HG03520 (cell line): ENCODE results near the gene EEF1AKMT1.
"Not testable (repeated sequence)": the region's sequence is repeated elsewhere in the genome, so short reads cannot be mapped to it uniquely, and the experiment has no call there.

Experiments
- ATAC-seq: cut with Tn5 transposase; IDR thresholded peaks from one replicate; pipeline ENCODE4 v1.9.1; 2021; ENCODE audit warnings: mild to moderate bottlenecking, moderate library complexity; ENCODE audit not compliant: unreplicated experiment

EEF1AKMT1 gene

DNA sequence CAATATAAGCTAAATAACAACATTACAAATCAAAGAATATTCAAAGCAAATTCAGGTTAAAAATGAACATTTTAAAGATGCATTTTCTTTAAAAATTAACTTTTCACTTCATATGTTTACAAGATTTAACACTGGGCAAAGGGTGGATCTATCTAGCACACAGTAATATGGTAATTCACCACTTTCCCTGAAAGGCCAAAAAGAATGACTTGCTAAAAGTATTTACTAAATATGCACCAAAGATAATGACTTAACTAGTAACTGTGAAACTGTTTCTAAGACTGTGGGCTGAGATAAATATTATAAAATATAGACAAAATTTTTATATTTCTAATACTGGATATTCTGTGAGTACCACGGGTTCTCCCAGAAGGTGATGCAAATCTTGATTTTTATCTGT is 4.5 kb upstream of the EEF1AKMT1 start:
- ATAC-seq = no peak

DNA sequence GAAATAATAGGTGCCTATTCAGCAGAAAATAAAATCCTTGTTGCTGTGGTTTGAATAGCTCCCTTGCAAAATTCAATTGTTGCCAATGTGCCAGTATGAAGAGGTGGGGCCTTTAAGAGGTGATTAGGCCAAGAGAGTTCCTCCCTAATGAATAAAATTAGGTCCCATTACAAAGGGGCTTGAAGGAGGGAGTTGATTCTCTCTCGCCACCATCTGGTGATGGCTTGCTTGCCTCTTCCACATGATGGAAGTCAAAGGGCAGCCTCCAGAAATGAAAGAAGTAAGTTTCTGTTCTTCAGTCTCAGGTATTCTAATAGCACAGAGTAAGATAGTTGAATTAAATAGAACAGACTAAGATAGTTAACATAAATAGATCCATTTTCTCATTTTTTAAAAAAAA is 3.0 kb upstream of the EEF1AKMT1 start:
- no peak for ATAC-seq

DNA sequence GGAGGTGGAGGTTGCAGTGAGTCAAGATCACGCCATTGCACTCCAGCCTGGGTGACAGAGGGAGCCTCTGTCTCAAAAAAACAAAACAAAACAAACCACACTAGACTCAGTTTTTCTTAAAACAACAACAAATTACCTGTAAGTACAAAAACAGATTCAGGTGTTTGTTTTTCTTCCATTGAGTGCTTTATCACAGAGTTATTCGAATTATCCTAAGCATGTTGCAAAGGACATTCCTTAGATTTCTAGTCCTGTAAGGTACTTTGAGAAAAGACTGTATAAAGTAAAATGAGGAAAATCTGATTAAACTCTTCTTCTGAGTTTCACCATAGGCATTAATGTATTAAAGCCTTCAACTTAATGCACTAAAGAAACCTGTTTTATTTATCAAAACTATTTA is 2.2 kb upstream of the EEF1AKMT1 start:
- ATAC-seq = no peak

DNA sequence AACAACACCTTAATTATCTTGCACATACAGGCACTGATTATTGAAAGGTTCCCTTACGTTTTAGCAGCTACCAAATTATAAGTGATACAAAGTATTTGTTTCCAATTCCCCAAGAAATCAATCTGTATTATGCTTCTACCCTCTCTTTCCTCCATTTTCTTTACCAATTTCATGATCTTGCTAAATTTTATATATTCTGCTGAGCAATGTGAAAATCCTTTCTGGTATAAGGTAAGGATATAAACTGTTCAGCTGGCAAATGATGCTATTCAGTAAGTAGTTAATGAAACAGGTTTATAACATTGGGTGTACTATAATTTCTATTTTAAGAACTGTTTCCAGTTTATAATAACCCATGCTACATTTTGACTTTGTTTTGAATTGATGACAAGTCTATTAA is 985 bp upstream of the EEF1AKMT1 start:
- ATAC-seq = no peak

DNA sequence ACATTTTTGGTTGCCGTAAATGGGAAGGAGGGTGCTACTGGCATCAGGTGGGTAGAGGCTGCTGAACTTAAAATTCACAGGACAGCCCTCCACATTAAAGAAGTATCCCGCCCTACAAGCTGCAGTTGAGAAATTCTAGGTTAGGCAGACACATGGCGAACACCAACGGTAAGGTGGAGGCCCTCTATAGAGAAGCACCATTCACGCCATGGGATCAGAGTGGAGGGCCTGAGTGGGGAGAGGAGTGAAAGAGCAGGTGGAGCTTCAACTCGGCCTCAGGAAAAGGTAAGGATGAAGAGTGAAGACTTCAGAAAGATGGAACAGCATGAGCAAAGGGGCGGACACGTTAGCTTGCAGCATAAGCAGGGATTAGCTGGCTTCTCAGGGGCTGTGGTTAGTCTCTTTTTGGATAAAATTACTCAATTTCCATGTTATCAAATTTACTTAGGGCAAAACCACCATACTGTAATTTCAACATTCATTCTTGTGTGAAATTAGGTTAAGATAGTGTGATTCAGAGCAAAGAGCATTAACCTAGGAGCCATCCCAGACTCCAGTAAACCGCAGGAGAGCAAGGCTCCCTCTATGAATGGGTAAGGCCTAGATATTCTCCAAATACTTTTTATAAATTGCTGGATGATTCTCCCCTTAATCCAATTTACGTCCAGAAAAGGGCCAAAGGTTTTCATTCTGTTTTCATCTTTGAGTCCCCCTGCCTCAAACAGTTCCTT is 1.2 kb downstream of the EEF1AKMT1 start:
- ATAC-seq = no peak

DNA sequence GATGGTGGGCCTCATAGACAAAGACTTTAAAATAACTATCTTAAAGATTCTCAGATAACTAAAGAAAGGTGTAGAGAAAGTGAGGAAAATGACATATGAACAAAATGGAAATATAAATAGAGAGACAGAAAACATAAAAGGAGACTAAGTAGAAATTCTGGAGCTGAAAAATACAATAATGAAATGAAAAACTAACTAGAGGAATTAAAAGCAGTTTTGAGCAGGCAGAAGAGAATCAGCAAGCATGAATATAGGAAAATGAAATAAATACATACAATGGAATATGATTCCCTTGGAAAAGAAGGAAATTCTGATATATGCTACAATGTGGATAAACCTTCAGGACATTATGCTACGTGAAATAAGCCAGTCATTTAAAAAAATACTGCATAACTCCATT is 3.9 kb downstream of the EEF1AKMT1 start:
- no peak for ATAC-seq

DNA sequence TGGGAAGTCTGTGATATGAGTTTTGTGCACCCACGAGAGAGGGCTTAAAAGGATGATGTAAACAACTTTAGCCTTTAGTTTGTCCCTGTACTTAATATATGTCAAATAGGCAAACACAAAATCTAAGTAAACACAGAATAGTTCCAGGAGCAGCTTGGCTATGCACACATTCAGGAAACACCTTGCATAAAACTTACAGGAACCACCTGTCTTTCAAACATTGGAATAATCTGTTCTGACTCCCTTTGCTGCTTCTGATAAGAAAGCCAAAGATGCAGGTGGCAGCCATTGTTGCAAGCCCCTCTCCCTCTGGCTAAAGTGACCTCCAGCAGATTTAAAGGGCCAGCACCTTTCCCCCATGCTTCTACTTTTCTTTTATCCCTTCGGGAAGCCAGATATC is 4.7 kb downstream of the EEF1AKMT1 start:
- no peak for ATAC-seq

DNA sequence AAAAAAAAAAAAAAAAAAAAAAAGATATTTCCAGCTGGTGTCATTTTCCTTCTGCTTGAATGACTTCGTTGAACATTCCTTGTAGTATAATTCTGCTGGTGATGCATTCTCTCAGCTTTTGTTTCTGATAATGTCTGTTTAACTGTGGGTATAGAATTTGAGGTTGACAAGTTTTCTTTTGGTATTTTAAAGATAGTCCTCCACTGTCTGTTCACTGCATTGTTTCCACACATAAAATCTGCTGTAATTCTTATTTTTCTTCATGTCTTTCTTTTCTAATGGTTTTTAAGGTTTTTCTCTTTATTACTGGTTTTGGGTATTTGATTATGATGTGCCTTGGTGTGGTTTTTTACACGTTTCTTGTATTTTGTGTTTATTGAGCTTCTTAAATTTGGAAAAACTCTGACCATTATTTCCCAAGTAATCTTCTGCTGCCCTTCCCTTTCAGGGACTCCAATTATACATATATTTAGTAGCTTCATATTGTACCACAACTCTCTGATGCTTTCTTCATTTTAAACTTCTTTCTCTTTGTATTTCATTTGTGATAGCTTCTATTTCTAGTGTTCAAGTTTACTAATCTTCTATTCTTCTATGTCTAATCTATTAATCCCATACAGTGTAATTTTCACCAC is 6.3 kb downstream of the EEF1AKMT1 start:
- ATAC-seq = no peak

DNA sequence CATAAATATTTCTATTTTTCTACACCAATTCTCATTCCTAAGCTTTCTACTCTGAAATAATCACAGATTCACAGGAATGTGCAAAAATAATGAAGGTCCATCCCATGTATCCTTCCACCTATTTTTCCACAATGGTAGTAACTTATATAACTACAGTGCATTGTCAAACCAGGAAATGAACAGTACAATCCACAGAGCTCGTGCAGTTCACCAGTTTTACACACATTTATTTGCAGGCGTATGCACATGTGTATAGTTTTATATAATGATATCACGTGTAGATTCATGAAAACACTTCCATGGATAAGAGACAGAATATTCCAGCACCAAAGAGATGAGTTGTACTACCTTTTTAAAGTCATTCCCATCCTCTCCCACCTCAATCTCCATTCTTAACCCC is 12.9 kb downstream of the EEF1AKMT1 start:
- ATAC-seq = no peak

DNA sequence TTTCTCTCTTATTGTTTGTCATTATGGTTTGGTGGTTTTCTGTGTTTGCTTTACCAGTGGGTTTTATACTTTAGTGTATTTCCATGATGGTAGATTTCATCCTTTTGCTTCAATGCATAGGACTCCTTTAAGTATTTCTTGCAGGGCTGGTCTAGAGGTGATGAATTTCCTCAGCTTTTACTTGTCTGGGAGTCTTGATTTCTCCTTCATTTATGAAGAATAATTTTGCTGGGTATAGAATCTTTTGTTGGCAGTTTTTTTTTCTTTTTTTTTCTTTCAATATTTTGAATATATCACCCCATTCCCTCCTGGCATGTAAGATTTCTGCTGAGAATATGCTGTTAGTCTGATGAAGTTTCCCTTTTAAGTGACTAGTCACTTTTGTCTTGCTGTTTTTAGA is 19.8 kb downstream of the EEF1AKMT1 start:
- no peak for ATAC-seq

DNA sequence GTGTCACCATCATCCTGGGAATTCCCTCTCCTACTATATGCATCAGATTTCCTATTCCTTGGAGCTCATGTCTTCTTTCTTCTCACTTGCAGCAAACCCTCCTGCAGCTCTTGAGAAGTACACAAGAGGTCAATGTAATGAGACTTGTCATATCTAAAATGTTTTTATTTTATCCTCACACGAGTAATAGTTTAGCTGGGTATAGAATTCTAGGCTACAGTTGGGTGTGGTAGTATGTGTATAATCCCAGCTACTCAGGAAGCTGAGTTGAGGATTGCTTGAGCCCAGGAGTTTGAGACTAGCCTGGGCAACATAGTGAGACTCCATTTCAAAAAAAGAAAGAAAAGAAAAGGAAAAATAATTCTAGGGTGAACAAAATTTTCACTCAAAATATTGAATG is 24.4 kb downstream of the EEF1AKMT1 start:
- no peak for ATAC-seq

DNA sequence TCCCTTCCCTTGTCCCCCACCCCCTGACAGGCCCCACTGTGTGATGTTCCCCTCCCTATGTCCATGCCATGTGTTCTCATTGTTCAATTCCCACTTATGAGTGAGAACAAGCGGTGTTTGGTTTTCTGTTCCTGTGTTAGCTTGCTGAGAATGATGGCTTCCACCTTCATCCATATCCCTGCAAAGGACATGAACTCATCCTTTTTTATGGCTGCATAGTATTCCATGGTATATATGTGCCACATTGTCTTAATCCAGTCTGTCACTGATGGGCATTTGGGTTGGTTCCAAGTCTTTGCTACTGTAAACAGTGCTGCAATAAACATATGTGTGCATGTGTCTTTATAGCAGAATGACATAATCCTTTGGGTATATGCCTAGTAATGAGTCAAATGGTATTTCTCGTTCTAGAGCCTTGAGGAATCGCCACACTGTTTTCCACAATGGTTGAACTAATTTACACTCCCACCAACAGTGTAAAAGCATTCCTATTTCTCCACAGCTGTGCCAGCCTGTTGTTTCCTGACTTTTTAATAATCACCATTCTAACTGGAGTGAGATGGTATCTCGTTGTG is 29.8 kb downstream of the EEF1AKMT1 start:
- not testable (repeated sequence) for ATAC-seq

DNA sequence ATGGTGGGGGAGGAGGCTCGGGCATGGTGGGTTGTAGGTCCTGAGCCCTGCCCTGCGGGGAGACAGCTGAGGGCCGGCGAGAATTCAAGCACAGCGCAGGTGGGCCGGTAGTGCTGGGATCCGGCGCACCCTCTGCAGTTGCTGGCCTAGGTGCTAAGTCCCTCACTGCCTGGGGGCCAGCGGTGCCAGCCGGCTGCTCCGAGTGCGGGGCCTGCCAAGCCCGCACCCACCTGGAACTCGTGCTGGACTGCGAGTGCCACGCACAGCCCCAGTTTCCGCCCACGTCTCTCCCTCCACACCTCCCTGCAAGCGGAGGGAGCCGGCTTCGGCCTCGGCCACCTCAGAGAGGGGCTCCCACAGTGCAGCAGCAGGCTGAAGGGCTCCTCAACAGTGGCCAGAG is 33.7 kb downstream of the EEF1AKMT1 start:
- ATAC-seq = no peak

DNA sequence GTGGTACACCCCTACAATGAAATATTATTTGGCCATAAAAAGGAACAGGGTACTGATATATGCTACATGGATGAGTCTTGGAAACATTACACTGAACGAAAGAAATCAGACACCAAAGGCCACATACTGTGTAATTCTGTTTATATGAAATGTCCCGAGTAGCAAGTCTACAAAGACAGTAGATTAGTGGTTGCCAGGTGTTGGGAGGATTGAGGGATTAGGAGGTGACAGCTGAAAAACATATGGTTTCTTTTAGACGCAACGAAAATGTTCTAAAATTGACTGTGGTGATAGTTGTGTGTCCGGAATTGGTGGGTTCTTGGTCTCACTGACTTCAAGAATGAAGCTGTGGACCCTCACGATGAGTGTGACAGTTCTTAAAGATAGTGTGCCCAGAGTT is 35.1 kb downstream of the EEF1AKMT1 start:
- ATAC-seq = no peak

DNA sequence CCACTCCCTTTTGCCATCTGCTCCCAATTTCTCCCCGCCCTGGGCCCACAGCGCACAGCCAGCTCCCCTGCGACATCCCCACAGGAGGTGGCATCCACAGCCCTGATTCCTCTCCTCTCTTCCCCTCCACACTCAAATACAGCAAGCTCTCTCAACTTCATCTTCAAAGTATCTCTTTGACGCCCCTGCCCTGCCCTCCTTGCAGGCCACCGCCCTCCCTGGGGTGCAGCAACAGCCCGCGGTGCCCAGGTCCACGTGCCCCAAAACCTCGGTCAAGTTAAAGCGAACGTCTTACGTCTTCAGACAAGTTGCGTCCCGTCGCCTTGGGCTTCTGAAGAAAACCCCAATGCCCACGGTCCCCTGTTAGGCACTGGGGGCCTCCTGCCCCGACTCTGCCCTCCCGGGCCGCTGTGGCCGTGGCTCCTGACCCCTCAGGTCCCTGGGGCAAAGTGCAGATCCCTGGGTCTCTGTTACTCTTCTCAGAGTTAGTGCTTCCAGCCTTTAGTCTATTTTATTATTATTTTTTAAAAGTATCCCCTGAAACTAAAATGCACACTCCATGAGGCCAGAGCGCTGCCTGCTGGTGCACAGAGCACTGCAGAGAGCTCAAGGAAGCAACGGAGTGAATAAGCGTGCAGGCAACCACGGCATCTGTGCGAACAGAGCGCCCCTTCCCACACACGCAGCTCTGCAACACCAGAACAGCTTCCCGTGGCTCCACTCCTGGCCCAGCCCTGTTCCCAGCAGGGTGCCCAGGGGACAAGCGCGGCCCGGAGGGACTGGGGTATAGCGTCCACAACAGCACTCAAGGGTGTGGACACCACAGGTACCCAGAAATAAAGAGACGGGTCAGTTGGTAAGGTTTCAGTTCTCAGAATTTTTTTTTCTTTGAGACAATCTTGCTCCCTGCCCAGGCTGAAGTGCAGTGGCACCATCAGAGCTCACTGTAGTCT is 43.9 kb downstream of the EEF1AKMT1 start:
- no peak for ATAC-seq

DNA sequence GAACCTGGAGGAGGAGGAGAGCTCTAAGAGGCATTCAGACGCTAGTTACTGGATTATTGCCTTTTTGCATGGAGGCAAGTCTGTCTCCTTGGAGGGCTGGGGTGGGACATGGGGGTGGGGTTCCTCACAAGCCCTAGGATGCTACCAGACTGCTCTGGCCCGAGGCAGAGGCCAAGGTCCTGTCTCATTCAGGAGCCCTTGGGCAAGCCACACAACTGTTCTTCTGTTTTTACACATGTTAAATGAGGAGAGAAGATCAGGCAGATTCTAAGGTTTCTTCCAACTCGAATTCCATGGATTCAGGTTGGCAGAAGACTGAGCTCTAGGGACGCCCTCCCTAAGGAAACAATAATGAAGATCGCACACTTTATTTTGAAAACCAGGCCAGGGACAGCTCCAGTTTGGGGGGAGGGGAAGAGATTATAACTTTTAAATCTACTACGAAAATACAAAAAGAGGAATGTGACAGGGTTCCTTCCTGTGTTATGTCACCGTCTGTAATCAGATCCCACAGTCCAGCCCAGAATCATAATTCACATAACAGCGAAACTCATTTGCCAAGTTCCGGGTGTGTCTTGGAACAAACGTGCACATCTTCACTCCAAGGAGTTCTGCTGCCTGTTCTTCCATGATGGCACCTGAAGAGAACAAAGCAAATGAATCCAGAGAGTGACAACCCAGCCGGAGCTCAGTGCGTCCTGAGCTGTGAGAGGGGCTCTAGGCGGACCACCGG is 45.0 kb downstream of the EEF1AKMT1 start:
- no peak for ATAC-seq

DNA sequence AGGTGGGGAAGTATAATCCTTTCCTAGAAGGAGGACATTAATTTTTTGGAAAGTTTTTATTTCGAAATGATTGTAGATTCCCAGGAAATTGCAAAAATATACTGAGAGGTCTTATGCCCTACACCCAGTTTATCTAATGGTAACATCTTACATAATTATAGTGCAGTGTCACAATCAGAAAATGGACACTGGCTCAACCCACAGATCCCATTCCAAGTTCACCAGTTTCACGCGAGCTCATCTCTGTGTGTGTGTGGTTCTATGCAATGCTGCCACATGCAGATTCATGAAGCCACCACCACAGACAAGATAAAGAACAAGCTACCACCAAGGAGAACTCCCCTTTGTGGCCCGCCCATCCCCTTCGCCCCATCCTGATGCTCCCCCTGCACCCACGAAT is 45.9 kb downstream of the EEF1AKMT1 start:
- no peak for ATAC-seq

DNA sequence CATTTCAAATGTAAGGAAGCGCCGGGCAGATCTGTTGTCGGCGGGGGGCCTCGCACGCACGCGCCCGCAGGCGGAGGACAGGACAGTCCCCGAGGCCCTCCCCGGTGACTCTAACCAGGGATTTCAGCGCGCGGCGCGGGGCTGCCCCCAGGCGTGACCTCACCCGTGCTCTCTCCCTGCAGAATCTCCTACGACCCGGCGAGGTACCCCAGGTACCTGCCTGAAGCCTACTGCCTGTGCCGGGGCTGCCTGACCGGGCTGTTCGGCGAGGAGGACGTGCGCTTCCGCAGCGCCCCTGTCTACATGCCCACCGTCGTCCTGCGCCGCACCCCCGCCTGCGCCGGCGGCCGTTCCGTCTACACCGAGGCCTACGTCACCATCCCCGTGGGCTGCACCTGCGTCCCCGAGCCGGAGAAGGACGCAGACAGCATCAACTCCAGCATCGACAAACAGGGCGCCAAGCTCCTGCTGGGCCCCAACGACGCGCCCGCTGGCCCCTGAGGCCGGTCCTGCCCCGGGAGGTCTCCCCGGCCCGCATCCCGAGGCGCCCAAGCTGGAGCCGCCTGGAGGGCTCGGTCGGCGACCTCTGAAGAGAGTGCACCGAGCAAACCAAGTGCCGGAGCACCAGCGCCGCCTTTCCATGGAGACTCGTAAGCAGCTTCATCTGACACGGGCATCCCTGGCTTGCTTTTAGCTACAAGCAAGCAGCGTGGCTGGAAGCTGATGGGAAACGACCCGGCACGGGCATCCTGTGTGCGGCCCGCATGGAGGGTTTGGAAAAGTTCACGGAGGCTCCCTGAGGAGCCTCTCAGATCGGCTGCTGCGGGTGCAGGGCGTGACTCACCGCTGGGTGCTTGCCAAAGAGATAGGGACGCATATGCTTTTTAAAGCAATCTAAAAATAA is 52.1 kb downstream of the EEF1AKMT1 start:
- no peak for ATAC-seq

DNA sequence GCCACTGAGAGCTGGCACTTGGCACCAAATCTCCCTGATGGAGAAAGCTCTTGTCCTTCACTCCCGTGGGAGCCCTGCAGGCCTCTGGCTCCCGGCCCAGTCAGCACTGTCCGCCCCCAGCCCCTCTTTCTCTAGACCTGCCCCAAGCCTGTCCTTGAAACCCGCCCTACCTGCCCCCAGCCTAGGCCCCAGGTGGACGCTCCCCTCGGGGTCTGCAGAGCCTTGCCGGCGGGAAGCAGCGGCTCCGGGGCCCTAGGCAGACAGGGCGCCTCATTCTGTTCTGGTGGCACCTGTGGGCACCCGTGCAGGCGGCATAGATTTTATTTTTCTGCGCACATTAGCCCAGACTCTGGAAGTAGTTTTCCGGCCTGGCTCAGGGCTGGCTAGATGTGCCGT is 52.7 kb downstream of the EEF1AKMT1 start:
- ATAC-seq = no peak

DNA sequence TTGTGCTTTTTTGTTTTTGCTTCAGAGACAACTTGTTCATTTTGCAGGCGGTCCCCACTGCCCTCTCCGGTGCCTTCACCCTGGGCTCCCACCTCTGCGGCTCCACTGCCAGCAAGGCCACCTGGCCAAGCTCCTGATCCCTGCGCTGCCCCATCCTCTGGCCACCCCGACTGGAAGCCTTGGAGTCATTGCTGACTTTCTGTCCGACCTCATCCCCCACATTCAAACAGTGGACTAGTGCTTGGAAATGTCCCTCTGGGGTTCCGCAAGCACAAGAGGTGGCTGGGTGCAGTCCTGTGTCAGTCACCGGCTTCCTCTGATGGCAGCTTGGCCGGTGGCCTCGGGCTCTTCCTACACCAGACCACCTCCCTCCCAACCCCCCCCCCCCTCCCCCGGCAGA is 53.3 kb downstream of the EEF1AKMT1 start:
- ATAC-seq = no peak
